Left renal cortex interstitium (tissue), 4 donors: ENCODE results near the gene ITGB6. TPM values are rescaled to one million over a fixed set of nuclear protein-coding genes. Genes with fewer than 3 reads are reported as not detected.
"Not testable (repeated sequence)": the region's sequence is repeated elsewhere in the genome, so short reads cannot be mapped to it uniquely, and the experiment has no call there.

Experiments
- DNase-seq, 4 donors: peaks; one replicate each; pipeline ENCODE4 v3.0.0-alpha.2; 2013; ENCODE audit warnings: low read depth in 4 of 4, low spot score in 2 of 4, missing footprints in 1 of 4
- polyA plus RNA-seq, 4 donors: library from polyadenylated mRNA; unstranded; fragments of 120-200 nt; gene quantifications; one replicate each; pipeline ENCODE4 v1.2.1, GENCODE V29; 2013; ENCODE audit not compliant: insufficient read length in 4 of 4

ITGB6 gene
- polyA plus RNA-seq, 4 donors: 11.7 to 20.6 (median 16.2) TPM

GRCh38 chr2:160197587-160197986 lies 2.5 kb downstream of the ITGB6 start:
- DNase-seq: no peak

- DNase-seq: no peak
Measured at GRCh38 chr2:160194946-160195345, 5.1 kb downstream of the ITGB6 start.

GRCh38 chr2:160194351-160194750 lies 5.7 kb downstream of the ITGB6 start:
- no peak for DNase-seq

- not testable (repeated sequence) for DNase-seq
Measured at GRCh38 chr2:160181146-160181836, 18.8 kb downstream of the ITGB6 start.

GRCh38 chr2:160180690-160181089 lies 19.4 kb downstream of the ITGB6 start:
- DNase-seq: not testable (repeated sequence)

GRCh38 chr2:160180172-160180571 lies 19.9 kb downstream of the ITGB6 start:
- no peak for DNase-seq

- no peak for DNase-seq
Measured at GRCh38 chr2:160175169-160176134, 24.6 kb downstream of the ITGB6 start.

GRCh38 chr2:160174322-160174721 lies 25.8 kb downstream of the ITGB6 start:
- no peak for DNase-seq

- no peak for DNase-seq
Measured at GRCh38 chr2:160169988-160170387, 30.1 kb downstream of the ITGB6 start.

GRCh38 chr2:160169471-160169870 lies 30.6 kb downstream of the ITGB6 start:
- no peak for DNase-seq

GRCh38 chr2:160168878-160169277 lies 31.2 kb downstream of the ITGB6 start:
- no peak for DNase-seq

GRCh38 chr2:160167089-160167740 lies 32.9 kb downstream of the ITGB6 start:
- DNase-seq: no peak

- no peak for DNase-seq
Measured at GRCh38 chr2:160165996-160166395, 34.1 kb downstream of the ITGB6 start.

- no peak for DNase-seq
Measured at GRCh38 chr2:160165081-160165480, 35.0 kb downstream of the ITGB6 start.

GRCh38 chr2:160157861-160158829 lies 41.9 kb downstream of the ITGB6 start:
- no peak for DNase-seq

- DNase-seq: no peak
Measured at GRCh38 chr2:160156665-160157064, 43.4 kb downstream of the ITGB6 start.

- DNase-seq: no peak
Measured at GRCh38 chr2:160156100-160156499, 44.0 kb downstream of the ITGB6 start.

- DNase-seq: not testable (repeated sequence)
Measured at GRCh38 chr2:160148419-160148818, 51.7 kb downstream of the ITGB6 start.

GRCh38 chr2:160145471-160145870 lies 54.6 kb downstream of the ITGB6 start:
- no peak for DNase-seq
